Motor neuron (in vitro differentiated cells): ENCODE measurements around the gene QRFP. TPM values are rescaled to one million over a fixed set of nuclear protein-coding genes. Genes with fewer than 3 reads are reported as not detected.

Experiments
- ATAC-seq, 8 experiments: fragments of 200-7000 bp; cut with Tn5 transposase; replicated peaks in 6 of 8; 2 replicates each; pipeline ENCODE4 v1.8.0; 2021; ENCODE audit warnings: mild to moderate bottlenecking in 8 of 8, moderate library complexity in 8 of 8
- H3K27ac ChIP-seq, 2 donors: fragments of 250-450 bp; sonication (Bioruptor Pico); 2 replicates each; pipeline ENCODE4 v1.9.0; 2021; ENCODE audit warnings: antibody characterized with exemption in 2 of 2, mild to moderate bottlenecking in 2 of 2, moderate library complexity in 1 of 2
- H3K4me1 ChIP-seq, 2 donors: fragments of 250-450 bp; sonication (Bioruptor Pico); replicated peaks in 1 of 2; 2 replicates each; pipeline ENCODE4 v1.6.1; 2021; ENCODE audit warnings: antibody characterized with exemption in 2 of 2, mild to moderate bottlenecking in 2 of 2, moderate library complexity in 1 of 2
- H3K4me3 ChIP-seq, 5 donors: fragments of 250-450 bp; sonication (Bioruptor Pico); 2 replicates each; pipeline ENCODE4 v1.9.0; 2021; ENCODE audit warnings: antibody characterized with exemption in 5 of 5, mild to moderate bottlenecking in 5 of 5, moderate library complexity in 4 of 5
- WGBS, 10 experiments: fragments of 450-650 bp; shearing (Covaris generic); methylation state at CpG; one replicate each; pipeline ENCODE4 v1.0.0; 2022; 5-methylcytosine and 5-hydroxymethylcytosine counted together
- in situ Hi-C, 9 experiments: fragments of 400-800 bp; cut with MboI; loops; one replicate each; pipeline ENCODE4 v1.15.0; 2021; ENCODE audit warnings: low sequenced_read_pairs in 9 of 9, low pct_unique_long_range_greater_than_20kb in 2 of 9; ENCODE audit not compliant: unreplicated experiment in 9 of 9
- total RNA-seq, 8 experiments: library from RNA; unstranded; fragments of 300-600 nt; gene quantifications; 2 replicates each; pipeline versions ENCODE4 v1.2.3 to v1.2.4, GENCODE V29; 2022

QRFP gene
- total RNA-seq, 8 experiments from 2014 or later = 0.33 to 3.0 (median 0.66) TPM

- WGBS, 10 experiments = 5 to 43% (median 35%) methylated on average over 2 to 9 of the region's 13 CpGs; no CpG with 5 or more reads in 2 of the 10 experiments
- H3K4me1 ChIP-seq = peaks cover 33 to 35% of the 10 kb centered on the region in 2 donors
- peak; percentile 47 to 83 (median 68) for ATAC-seq
- in situ Hi-C loops = loop anchor here in 2 of 9 experiments (25.0 kb wide), 1 partner anchor 135 kb away; no protein-coding TSS in a partner anchor
- no peak overlapping the region for H3K4me3 ChIP-seq
- peak overlapping the region; percentile 49 to 61 for H3K27ac ChIP-seq
Measured at GRCh38 chr9:130847306-130848217, 49.0 kb downstream of the QRFP start.

- peak in 5 of 8 experiments; percentile 7 to 53 (median 28) for ATAC-seq
- in situ Hi-C loops = loop anchor here in 2 of 9 experiments (25.0 kb wide), 1 partner anchor 134 kb away; no protein-coding TSS in a partner anchor
- peaks cover 41 to 44% of the 10 kb centered on the region in 2 donors for H3K4me1 ChIP-seq
- peak overlapping the region in 1 of 2 donors; percentile 57 for H3K27ac ChIP-seq
- H3K4me3 ChIP-seq = no peak overlapping the region
- WGBS, 10 experiments = 4 to 72% (median 42%) methylated on average over 1 to 12 of the region's 12 CpGs
Measured at GRCh38 chr9:130846487-130847305, 49.9 kb downstream of the QRFP start.

- Histone ChIP-seq H3K4me1 (peaks cover 48 to 50% of the 10 kb centered on the region in 2 donors), H3K27ac (peak overlapping the region in 1 of 2 donors; percentile 57), H3K4me3 (no peak overlapping the region)
- ATAC-seq = peak in 6 of 8 experiments; percentile 19 to 57 (median 28)
- WGBS, 10 experiments = 0 to 85% (median 46%) methylated on average over 1 to 7 of the region's 7 CpGs
- in situ Hi-C loops = loop anchor here in 2 of 9 experiments (25.0 kb wide), 1 partner anchor 134 kb away; no protein-coding TSS in a partner anchor
Measured at GRCh38 chr9:130845901-130846481, 50.6 kb downstream of the QRFP start.

- Histone ChIP-seq H3K4me1 (peaks cover 49 to 50% of the 10 kb centered on the region in 2 donors), H3K27ac (peak overlapping the region in 1 of 2 donors; percentile 57), H3K4me3 (no peak overlapping the region)
- no peak for ATAC-seq
- in situ Hi-C loops = loop anchor here in 2 of 9 experiments (25.0 kb wide), 1 partner anchor 133 kb away; no protein-coding TSS in a partner anchor
- 12 to 94% (median 79%) methylated on average over 2 to 9 of the region's 10 CpGs; no CpG with 5 or more reads in 3 of the 10 experiments for WGBS, 10 experiments
Measured at GRCh38 chr9:130845254-130845653, 51.4 kb downstream of the QRFP start.

GRCh38 chr9:130844044-130844451 is 52.6 kb downstream of the QRFP start:
- H3K27ac ChIP-seq = peak overlapping the region in 1 of 2 donors; percentile 52
- ATAC-seq = no peak
- in situ Hi-C loops = loop anchor here in 2 of 9 experiments (25.0 kb wide), 1 partner anchor 132 kb away; no protein-coding TSS in a partner anchor
- H3K4me3 ChIP-seq = no peak overlapping the region
- H3K4me1 ChIP-seq = peaks cover 57 to 58% of the 10 kb centered on the region in 2 donors
- 8 to 87% (median 60%) methylated on average over 1 to 4 of the region's 4 CpGs; no CpG with 5 or more reads in 4 of the 10 experiments for WGBS, 10 experiments

GRCh38 chr9:130843049-130843908 is 53.3 kb downstream of the QRFP start:
- peak in 3 of 8 experiments; percentile 3 to 17 (median 11) for ATAC-seq
- 40 to 100% (median 80%) methylated on average over 1 to 7 of the region's 9 CpGs; no CpG with 5 or more reads in 1 of the 10 experiments for WGBS, 10 experiments
- Histone ChIP-seq H3K4me3 (no peak overlapping the region), H3K4me1 (peaks cover 64 to 65% of the 10 kb centered on the region in 2 donors), H3K27ac (peak overlapping the region in 1 of 2 donors; percentile 76)
- in situ Hi-C loops = loop anchor here in 2 of 9 experiments (25.0 kb wide), 1 partner anchor 131 kb away; no protein-coding TSS in a partner anchor

Other genes with a start within 250 kb of the QRFP start
- gene PRDM12, start 232.2 kb downstream of the QRFP start, total RNA-seq = under 1 TPM in 5 of 8 experiments, not detected in 3; 0.21 to 0.96 (median 0.27) TPM
- 10 to 100 TPM; 18.5 to 59.3 (median 28.7) TPM for gene EXOSC2, start 203.0 kb downstream of the QRFP start, total RNA-seq
- gene ABL1, start 61.6 kb downstream of the QRFP start, total RNA-seq = 10 to 100 TPM; 20.7 to 68.1 (median 33.2) TPM
- gene FIBCD1, start 42.4 kb upstream of the QRFP start, total RNA-seq = 1 to 10 TPM in 3 of 8 experiments, under 1 TPM in 5; 0.40 to 2.4 (median 0.54) TPM
- 10 to 100 TPM in 1 of 8 experiments, under 1 TPM in 6, not detected in 1; 0.05 to 96.7 (median 0.35) TPM for gene LAMC3, start 112.4 kb upstream of the QRFP start, total RNA-seq
- gene AIF1L, start 199.7 kb upstream of the QRFP start, total RNA-seq = 10 to 100 TPM in 1 of 8 experiments, 1 to 10 TPM in 7; 1.2 to 24.5 (median 5.1) TPM
- gene NUP214, start 228.8 kb upstream of the QRFP start, total RNA-seq = 10 to 100 TPM; 11.4 to 43.1 (median 18.4) TPM